ENCODE measurements around the gene HSD17B14. TPM values are rescaled to one million over a fixed set of nuclear protein-coding genes. Genes with fewer than 3 reads are reported as not detected.
"Not testable (repeated sequence)": the region's sequence is repeated elsewhere in the genome, so short reads cannot be mapped to it uniquely, and the experiment has no call there.

HSD17B14 gene
- total and polyA plus RNA-seq, 8 donors: 2.8 to 41.4 (median 9.4) TPM; not detected in 1

DNA sequence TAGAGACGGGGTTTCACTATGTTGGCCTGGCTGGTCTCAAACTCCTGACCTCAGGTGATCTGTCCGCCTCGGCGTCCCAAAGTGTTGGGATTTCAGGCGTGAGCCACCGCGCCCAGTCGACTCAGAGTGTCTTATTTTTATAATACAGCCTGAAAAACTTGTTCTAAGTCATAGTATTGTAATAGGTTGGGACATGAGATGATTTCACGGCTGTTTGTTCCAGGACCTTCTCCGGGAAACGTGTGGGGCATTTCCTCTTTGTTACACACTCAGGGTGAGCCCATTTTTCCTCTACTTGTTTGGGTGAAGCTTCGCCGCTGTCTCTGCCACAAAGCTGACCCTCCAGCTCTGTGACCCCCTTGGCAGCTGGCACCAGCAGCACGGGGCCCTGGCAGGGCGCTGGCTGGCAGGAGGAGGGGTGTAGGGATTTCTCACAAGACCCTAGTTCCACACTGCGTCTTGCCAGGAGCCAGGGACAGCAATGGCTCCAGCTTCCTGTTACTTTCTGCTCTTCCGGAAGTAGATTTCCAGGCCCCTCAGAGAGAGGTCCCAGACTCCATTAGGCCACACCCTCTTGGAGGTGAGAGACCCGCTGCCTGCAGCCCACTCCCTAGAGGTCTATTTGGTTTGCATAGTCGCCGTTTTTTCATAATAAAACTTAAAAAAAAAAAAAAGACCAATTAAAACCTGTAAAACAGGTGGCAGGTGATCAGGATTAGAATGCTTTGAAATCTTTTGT lies 65.4 kb downstream of the HSD17B14 start:
- Histone ChIP-seq H3K36me3 (no peaks in the 10 kb centered on the region), H3K27ac (peak overlapping the region; percentile 67 to 88 (median 86))

DNA sequence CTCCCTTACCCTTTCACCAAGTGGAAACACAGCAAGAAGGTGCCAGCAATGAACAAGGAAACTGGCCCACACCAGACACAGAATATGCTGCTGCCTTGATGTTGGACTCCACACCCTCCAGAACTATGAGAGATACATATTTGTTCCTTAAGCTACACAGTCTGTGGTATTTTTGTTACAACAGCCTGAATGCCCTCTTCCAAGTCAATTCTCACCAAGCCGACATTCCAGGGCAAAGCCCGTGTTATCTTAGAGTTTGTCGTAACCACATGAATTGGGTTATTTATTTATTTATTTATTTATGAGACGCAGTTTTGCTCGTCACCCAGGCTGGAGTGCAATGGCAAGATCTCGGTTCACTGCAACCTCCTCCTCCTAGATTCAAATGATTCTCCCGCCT lies 66.0 kb downstream of the HSD17B14 start:
- WGBS, 5 donors: 61 to 79% (median 68%) methylated on average over 7 of the region's 7 CpGs
- no peaks in the 10 kb centered on the region for H3K36me3 ChIP-seq
- DNase-seq: no peak
- H3K27me3 ChIP-seq: peaks cover 0 to 9% (median 0%) of the 10 kb centered on the region in 3 donors
- peaks cover 2 to 35% (median 21%) of the 10 kb centered on the region in 4 donors for H3K4me1 ChIP-seq
- no peaks in the 10 kb centered on the region for H3K9me3 ChIP-seq
- peak overlapping the region; percentile 67 to 88 (median 86) for H3K27ac ChIP-seq
- intact Hi-C loops (cut with DNase I; ENCODE audit: low total_unique reads): no loop called here
- H3K4me3 ChIP-seq: no peak overlapping the region
- TF ChIP-seq POLR2AphosphoS5 (IDR thresholded peaks at IDR 0.05) (no peak), POLR2A (IDR thresholded peaks at IDR 0.05) (no peak), EP300 (IDR thresholded peaks at IDR 0.05) (no peak), CTCF (IDR thresholded peaks at IDR 0.05) (no peak)

More for the DNA sequence above, 65.4 kb downstream of the HSD17B14 start:
- WGBS, 5 donors: 64 to 75% (median 66%) methylated on average over 20 of the region's 20 CpGs
- DNase-seq: no peak
- Histone ChIP-seq H3K4me3 (no peak overlapping the region), H3K4me1 (peaks cover 8 to 29% (median 18%) of the 10 kb centered on the region in 4 donors), H3K9me3 (no peaks in the 10 kb centered on the region), H3K27me3 (peaks cover 0 to 9% (median 0%) of the 10 kb centered on the region in 3 donors)
- TF ChIP-seq POLR2AphosphoS5 (IDR thresholded peaks at IDR 0.05) (no peak), POLR2A (IDR thresholded peaks at IDR 0.05) (no peak), EP300 (IDR thresholded peaks at IDR 0.05) (no peak), CTCF (IDR thresholded peaks at IDR 0.05) (no peak)
- intact Hi-C loops (cut with DNase I; ENCODE audit: low total_unique reads): no loop called here

GRCh38 chr19:48768994-48769713 lies 67.1 kb downstream of the HSD17B14 start:
- 26 to 67% (median 41%) methylated on average over 11 of the region's 11 CpGs for WGBS, 5 donors
- H3K9me3 ChIP-seq: no peaks in the 10 kb centered on the region
- H3K36me3 ChIP-seq: no peaks in the 10 kb centered on the region
- H3K27me3 ChIP-seq: peaks cover 0 to 9% (median 0%) of the 10 kb centered on the region in 3 donors
- peak in 1 of 2 donors; percentile 54 for DNase-seq
- H3K4me3 ChIP-seq: no peak overlapping the region
- peaks cover 0 to 35% (median 20%) of the 10 kb centered on the region in 4 donors for H3K4me1 ChIP-seq
- peak overlapping the region; percentile 67 to 88 (median 86) for H3K27ac ChIP-seq
- no peak for TF ChIP-seq EP300 (IDR thresholded peaks at IDR 0.05)
- no peak for TF ChIP-seq CTCF (IDR thresholded peaks at IDR 0.05)
- no peak for TF ChIP-seq POLR2AphosphoS5 (IDR thresholded peaks at IDR 0.05)
- no peak for TF ChIP-seq POLR2A (IDR thresholded peaks at IDR 0.05)
- intact Hi-C loops (cut with DNase I; ENCODE audit: low total_unique reads): no loop called here

- intact Hi-C loops (cut with DNase I; ENCODE audit: low total_unique reads); H3K27me3 ChIP-seq; DNase-seq; H3K36me3 ChIP-seq; H3K4me3 ChIP-seq; H3K9me3 ChIP-seq: not testable (repeated sequence)
- WGBS, 5 donors: 29 to 39% (median 34%) methylated on average over 6 of the region's 6 CpGs
- Histone ChIP-seq H3K4me1 (peaks cover 0 to 30% (median 17%) of the 10 kb centered on the region in 4 donors), H3K27ac (peak overlapping the region in 4 of 5 donors; percentile 58 to 88 (median 79))
Observed at GRCh38 chr19:48768171-48768753, 68.0 kb downstream of the HSD17B14 start.

DNA sequence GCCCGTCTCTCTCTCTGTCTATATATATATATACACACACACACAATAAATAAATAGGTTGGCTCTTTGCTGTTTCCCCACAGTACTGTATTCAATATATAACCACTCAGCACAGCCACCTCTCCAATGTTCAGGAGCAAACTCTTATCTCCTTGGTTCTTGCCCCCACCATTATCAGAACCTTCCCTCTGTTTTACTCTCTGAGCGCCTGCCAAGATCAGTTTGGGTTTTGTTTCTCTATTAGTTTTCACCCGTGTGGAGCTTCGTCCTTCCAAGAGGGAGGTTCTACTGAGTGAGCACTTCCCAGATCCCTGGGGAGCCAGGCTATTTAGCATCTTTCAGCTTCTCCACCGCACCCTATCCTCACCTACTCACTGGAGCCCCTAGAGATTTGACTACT lies 70.5 kb downstream of the HSD17B14 start:
- Histone ChIP-seq H3K27ac (peak overlapping the region in 3 of 5 donors; percentile 32 to 51 (median 49)), H3K27me3 (peaks cover 0 to 13% (median 0%) of the 10 kb centered on the region in 3 donors), H3K4me1 (peaks cover 0 to 18% (median 11%) of the 10 kb centered on the region in 4 donors)
- H3K36me3 ChIP-seq; intact Hi-C loops (cut with DNase I; ENCODE audit: low total_unique reads); H3K4me3 ChIP-seq; H3K9me3 ChIP-seq: not testable (repeated sequence)
- WGBS, 5 donors: 12 to 28% (median 21%) methylated on average over 4 to 5 of the region's 5 CpGs
- DNase-seq: peak in 1 of 2 donors; percentile 54

Data from stomach (tissue), 9 donors.